SKM-1 (cell line): ENCODE results near the gene SYCP2L.
"Not testable (repeated sequence)": the region's sequence is repeated elsewhere in the genome, so short reads cannot be mapped to it uniquely, and the experiment has no call there.

Source experiments
- DNase-seq: peaks from one replicate; lab custom pipeline; 2025; ENCODE audit not compliant: unreplicated experiment; lab: John Stamatoyannopoulos, UW

The SYCP2L gene

DNA sequence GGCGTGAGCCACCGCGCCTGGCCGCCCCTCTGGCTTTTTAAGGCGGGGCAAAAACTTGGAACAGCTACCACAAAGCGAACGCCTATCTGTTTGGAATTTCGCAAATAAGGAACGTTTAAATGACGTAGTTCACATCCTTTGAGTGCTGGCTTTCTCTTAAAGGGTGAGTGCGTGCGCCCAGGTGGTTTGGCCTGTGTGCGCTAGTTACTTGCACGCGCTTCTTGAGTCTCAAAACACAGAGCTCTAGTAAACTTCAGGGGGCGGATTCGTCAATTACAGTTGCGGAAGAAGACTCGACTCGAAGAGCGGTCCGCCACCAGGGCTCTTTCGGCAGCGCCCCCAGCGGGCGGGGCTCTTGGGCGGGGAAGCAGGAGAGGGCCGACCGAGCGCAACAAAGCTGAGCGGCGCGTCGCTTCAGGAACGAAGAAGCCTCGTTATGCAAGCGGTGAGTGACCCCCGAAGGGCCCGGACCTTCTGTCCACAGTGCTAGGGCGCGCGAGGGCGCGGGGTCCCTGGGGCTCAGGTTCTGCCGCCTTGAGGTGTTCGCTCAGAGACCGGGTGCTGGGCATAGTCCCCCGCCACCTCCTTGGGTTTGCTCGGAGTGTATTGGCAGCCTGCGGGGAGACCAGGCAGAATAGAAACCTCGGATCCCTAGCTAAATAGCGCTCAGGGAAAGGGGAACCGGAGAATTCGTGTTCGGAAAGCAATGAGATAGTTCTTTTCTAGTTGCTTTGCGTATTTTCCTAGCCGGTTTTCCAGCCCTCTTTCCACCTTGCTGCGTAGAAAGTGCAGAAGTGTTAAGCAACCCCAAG is at the start of gene SYCP2L:
Gene SYCP2L (plus strand): TSS at position 362 of the 812 bp plus-strand sequence. CDS start 75 bp downstream, at position 437.
- peak; percentile 79 for DNase-seq

DNA sequence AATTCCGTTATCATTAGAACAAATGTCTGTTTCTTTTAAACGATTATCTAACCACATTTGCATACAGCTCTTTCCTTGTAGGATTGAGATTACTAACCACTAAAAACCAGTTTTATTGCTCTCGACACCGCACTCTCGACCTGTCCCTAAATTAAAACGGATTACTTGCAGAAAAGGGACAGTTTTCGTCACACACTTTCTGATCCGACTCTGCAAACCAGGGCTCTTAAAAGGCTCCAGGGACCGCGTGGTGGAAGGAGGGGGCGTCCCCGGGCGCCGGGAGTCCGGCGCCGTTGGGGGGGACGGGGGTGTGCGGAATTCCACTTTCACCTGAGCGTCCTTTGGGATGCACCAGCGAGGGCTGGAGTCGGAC is 49.2 kb upstream of the SYCP2L start:
- DNase-seq, result no peak

DNA sequence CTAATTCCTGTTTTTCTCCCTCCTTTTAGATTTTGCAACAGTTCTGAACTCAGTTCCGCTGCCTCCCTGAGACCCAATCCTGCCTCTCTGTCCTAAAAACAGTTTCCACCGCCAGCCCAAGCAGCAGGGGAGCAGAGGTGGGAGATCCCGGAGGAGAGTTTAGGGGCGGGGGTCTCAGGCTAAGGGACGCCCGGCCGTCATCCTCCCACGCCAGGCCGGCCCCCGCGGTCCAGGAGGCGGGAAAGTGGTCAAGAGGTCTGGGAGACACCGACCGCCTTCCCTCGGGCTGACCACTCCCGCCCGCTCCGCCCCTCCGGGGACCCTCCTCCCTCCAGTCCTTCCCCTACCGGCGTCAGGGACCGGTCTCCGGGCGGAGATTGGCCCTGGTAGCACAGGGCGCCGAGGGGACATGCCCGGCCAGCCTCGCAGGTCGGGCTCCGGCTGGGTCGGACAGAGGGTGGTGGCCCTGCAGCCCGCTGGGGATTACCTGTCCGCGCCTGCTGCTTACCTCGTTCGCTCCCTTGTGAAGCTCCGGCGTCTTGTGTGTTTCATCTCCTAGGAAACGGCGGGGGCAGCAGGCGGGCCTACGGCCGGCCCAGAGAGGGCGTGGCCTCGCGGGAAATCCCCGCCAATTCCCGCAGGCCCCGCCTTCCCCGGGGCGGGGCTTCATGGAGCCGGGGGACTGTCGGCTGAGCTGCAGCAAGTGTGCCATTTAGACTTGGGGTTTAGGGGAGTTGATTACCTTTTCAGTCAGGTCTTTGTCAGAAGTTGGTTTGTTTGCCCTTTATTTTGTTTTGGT is 48.7 kb upstream of the SYCP2L start, which contains the start of gene MAK:
Gene MAK (minus strand): TSS at position 545 of the 799 bp plus-strand sequence. CDS start 7,891 bp downstream, outside the sequence.
- DNase-seq, result peak; percentile 76

DNA sequence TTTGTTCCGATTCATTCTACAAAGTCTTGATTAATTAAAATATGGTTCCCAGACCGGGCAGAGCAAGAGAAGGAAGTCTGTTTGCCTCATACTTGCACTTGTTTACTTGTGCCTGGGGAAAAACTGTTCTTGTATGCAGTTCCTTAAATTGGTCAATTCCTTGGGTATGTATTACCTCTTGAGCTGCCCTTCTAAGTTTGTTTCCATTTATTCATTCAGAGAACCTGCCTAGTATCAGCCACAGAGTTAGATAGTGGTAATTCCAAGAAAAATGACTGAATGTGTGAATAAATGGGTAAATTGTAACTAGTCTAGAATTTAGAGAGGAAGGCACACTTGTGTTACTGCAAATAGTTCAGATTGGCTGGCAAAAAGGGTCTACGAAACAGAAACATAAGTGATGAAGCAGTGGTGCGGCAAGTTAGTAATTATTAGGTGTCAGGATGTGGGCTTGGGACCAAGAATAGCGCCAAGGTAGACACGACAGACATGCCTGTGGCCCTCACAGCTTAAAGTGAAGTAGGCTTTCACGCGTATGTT is 48.0 kb upstream of the SYCP2L start:
- DNase-seq, result no peak

DNA sequence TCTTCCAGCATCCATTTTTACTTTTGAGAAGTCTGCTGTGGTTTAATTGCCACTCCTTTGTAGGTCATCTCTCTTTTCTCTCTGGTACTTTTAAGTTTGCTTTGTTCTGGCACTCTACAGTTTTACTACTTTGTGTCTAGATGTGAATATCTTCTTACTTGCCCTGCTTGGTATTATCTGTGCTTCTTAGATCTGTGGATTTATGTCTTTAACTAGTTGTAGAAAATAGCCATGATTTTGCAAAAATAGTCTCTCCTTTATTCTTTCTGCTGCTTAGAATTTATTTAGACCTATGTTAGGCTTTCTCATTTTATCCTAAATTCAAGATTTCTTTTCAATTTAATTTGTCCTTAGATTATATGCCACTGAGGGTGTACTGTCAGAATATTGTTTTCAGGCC is 43.3 kb upstream of the SYCP2L start:
- DNase-seq, result no peak

DNA sequence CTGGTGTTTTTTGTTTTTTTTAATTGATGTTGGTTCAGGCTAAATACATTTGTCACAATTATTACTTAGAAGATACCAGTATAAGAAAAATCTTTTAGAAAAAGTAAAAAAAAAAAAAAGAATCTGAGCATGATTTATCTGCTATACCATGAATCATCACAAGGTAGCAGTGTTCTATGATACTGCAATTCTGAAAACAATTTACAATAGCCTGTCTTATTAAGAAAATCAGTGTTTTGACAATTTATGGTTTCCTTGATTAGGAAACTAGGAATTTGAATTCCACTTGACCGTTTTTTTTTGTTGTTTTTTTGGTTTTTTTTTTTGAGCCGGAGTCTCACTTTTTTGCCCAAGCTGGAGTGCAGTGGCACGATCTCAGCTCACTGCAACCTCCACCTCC is 39.2 kb upstream of the SYCP2L start:
- no peak for DNase-seq

DNA sequence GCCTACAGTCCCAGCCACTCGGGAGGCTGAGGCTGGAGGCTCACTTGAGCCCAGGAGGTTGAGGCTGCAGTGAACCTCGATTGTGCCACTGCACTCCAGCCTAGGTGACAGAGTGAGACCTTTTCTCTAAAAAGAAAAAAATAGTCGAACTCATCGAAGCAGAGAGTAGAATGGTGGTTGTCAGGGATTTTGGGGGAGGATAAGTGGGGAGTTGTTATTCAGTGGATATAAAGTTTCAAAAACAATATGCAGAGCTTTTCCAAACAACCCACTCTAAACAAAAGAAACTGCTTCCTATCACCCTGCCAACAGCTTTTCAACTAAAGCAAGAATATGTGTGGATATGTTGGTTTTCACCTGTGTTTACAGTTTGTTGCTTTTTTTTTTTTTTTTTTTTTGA is 37.0 kb upstream of the SYCP2L start:
- DNase-seq, result no peak

DNA sequence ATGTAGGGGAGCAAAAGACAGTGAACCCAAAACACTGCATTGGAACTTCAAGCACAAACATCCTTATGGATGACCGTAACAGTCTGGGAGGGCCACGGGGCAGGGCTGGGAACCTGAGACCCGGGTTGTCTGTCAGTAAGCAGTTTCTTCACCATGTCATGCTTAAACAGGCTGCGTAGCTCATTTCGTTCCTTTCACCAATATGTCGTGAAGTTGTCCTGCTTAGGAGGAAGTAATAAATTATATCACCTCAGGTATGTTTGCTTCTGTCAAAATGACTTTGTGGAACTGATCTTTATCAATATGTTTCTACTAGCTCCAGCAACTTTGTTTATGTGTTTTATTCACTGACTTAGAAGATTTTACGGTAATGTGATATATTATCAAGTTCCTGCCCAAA is 36.1 kb upstream of the SYCP2L start:
- DNase-seq, result no peak

DNA sequence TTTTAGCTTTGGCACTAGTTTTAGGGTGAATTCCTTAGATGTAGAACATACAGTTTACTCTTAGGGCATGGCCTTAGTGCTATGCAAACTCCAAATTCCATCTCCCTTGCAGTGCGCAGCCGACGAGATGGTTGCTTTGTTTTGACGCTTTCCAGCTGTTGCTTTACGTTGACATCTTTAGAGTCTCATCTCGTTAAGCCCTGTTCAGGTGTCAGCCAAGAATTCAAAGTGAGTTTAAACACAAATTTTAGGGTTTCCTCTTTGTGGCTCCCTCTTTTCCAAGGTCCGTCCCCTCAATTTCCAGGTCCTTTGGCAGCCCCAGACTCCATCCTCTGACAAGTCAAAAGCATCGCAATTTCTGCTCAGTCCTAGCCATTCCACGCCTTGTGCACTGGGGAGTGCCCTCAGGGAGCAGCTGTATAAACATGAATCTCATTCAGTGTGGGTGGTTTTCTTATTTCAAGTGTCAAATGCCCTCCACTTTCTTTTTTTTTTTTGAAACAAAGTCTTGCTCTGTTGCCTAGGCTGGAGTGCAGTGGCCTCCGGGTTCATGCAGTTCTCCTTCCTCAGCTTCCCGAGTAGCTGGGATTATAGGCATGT is 34.4 kb upstream of the SYCP2L start:
- DNase-seq, result no peak

DNA sequence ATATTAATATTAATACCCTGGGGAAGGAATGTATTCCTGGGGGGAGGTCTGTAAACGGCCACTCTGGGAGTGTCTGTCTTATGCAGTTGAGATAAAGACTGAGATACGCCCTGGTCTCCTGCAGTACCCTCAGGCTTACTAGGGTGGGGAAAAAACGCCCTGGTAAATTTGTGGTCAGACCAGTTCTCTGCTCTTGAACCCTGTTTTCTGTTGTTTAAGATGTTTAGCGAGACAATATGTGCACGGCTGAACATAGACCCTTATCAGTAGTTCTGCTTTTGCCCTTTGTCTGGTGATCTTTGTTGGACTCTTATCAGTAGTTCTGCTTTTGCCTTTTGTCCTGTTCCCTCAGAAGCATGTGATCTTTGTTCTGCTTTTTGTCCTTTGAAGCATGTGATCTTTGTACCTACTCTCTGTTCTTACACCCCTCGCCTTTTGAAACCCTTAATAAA is 33.0 kb upstream of the SYCP2L start:
- not testable (repeated sequence) for DNase-seq

DNA sequence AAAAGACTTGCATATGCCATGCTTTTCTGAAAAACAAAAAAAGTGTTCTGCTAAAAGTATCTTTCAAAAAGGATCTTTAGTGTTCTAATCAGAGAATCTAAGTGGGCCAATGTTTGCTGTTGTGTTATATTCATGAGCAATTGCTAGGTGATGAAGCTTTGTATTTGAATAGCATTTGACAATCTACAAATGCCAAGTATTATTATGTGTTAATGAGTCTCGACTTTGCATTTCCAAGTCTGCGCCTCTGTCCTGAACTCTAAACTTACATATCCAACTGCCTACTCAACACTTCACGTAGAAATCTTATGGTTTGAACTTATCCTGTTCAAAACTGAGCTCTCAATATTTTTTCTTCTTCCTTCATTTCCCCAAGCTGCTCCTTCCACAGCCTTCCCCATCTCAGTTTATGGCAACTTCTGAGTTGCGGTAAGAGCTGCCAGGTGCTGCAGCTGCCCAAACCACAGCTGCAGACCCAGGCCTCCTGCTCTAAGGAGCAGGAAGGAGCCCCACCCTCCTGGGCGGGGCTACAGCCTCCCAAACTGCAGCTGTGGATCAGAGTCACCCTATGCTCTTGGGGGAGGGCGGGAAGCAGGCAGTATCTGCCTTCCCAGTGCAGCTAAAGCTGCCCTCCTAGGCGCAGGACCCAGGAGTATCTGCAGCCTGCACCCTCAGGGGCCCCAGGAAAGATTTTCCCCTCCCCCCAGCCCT is 31.8 kb upstream of the SYCP2L start:
- DNase-seq, result no peak

DNA sequence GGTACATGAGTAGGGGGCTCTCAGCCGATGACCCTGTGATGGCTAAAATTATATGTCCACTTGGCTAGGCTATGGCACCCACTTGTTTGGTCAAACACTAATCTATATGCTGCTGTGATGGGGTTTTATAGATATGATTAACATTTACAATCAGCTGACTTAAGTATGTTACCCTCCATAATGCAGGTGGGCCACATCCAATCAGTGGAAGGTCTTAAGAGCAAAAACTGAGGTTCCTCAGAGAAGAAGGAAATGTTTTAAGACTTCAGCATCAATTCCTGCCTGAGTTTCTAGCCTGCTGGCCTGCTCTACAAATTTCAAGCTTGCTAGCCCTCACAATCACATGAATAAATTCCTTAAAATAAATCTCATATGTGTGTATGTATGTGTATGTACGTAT is 29.6 kb upstream of the SYCP2L start:
- no peak for DNase-seq

DNA sequence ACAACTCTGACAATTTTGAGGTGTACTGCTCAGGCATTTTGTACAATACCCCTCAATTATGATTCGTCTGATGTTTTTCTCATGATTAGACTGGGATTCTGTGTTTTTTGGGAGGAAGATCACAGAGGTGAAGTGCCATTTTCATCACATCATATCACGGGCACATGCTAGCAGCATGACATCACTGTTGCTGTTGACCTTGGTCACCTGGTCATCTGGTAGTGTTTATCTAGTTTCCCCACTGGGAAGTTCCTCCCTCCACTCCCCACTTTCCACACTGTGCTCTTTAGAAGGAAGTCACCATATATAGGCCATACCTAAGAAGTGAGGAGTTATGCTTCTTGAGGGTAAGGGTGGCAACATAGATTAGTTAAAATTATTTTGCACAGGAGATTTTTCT is 25.8 kb upstream of the SYCP2L start:
- no peak for DNase-seq

DNA sequence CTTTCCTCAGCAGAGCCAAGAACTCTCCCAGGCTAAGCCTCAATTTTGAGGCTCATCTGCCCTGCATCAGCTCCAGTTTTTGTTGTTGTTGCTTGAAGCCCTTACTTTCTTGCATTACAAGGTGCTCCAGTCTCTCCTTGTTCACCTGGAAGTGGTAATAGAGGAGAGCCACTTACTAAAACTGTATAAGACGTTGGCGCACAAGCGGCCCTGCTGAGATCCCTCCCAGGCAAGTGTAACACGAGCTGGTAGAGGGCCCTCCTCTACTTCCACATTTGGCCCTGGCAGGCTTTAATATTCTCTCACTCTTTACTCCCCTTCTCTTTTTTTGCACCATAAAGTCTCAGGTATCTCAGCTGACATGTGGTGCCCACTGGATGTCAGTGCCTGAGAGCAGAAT is 24.5 kb upstream of the SYCP2L start:
- DNase-seq, result no peak

DNA sequence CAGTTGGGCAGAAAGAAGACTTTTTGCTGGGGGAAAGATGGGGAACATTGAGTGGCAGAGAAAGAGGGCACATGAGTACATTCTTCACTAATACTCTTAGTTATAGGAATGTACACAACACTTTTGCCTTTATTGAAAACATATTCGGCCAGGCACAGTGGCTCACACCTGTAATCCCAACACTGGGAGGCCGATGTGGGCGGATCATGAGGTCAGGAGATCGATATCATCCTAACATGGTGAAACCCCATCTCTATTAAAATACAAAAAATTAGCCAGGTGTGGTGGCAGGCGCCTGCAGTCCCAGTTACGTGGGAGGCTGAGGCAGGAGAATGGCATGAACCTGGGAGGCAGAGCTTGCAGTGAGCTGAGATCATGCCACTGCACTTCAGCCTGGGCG is 23.8 kb upstream of the SYCP2L start:
- DNase-seq, result not testable (repeated sequence)

DNA sequence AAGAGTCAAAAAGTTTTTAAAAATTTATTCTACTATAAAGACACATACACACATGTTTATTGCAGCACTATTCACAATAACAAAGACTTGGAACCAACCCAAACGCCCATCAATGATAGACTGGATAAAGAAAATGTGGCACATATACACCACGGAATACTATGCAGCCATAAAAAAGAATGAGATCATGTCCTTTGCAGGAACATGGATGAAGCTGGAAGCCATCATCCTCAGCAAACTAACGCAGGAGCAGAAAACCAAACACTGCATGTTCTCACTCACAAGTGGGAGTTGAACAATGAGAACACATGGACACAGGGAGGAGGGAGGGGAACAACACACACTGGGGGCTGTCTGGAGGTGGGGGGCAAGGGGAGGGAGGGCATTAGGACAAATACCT is 20.1 kb upstream of the SYCP2L start:
- DNase-seq, result not testable (repeated sequence)

DNA sequence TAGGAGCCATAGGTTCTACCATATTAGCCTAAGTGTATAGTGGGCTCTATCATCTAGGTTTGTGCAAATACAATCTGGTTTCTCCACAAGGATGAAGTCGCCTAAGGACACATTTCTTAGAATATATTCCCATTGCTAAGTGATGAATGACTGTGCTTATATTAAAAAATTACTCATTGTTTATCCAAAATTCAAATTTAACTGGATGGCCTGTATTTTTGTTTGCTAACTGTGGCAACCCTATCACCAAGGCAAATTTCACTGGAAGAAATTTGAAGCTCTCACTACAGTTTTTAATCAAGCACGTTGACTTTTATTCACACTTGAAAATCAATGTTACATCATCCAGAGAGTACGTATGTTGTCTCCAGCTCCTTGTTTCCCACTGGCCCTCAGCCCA is 18.9 kb upstream of the SYCP2L start:
- DNase-seq, result no peak

DNA sequence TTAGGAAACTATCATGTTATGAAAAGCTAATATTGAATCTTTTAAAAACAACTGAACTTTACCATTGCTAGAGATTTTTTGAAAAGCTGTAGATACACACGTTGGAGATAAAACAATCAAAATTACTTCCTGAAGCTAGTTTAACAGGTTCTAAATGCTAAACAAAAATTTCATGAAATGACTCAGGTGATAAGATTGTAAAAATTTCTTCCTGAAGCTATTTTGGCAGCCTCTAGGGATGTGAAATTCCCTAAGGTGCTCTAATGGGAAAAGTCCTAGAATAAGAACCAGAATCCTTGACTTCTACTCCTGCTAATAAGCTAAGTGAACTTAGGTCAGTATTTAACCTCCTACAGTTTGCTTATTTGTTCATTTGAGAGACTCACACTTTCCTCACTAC is 13.5 kb upstream of the SYCP2L start:
- DNase-seq, result no peak

DNA sequence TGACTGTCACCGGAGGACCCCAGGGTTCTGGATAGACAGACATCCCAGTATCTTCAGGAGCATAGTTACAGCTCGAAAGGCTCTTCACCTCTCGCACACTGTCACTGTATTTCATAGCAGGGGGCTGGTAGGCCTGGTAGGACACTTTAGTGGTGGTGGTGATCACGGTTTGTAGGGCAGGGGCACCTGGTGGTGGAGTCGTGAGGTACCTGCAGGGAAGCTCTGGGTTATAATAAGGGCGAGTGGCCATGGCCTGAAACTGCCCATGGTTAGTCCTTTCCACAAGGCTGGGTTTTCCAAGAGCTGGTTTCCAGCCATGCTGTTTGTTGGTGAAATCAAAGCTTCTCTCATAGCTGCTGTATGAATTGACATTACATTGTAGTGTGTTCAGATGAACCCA is 12.6 kb upstream of the SYCP2L start:
- DNase-seq, result no peak

DNA sequence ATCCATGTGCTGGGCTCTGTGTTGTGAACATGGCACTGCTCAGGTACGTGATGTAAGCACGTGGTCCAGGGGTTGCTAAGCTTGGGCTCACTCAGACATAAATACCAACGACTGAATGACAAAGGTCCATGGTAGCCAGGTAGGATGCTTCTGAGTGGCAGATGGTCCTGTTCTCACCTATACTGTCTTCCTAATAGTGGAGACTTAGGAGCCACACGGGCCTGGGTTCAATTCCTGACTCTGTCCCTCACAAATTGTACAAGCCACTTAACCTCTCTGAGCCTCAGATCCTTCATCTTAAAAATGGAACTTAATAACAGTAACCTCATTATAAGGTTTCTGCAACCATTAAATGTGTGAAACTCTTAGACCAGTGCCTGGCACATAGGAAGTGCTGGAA is 11.8 kb upstream of the SYCP2L start:
- no peak for DNase-seq

DNA sequence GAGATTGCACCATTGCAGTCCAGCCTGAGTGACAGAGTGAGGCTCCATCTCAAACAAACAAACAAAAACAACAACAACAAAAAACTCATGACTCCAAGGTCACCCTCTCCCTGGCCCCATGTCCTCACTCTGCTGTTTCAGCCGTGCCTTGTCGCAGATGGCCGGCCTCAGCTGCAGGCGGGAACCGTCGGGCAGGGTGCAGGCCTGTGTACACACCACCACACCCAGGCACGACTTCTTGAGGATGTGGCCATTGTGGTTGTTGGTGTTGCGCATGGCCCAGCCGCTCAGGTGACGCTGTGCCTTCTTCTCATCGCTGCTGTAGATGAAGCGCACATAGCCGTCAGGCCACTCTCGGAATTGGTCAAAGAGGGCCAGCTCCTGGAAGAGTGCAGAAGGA is 9.8 kb upstream of the SYCP2L start:
- DNase-seq, result no peak
